ELR (cell line): ENCODE measurements around the gene ETFDH.
"Not testable (repeated sequence)": the region's sequence is repeated elsewhere in the genome, so short reads cannot be mapped to it uniquely, and the experiment has no call there.

Experiments
- DNase-seq: peaks from one replicate; pipeline ENCODE4 v3.0.0-alpha.2; 2015; ENCODE audit warnings: low read depth

The ETFDH gene

GRCh38 chr4:158681629-158682028 lies 9.5 kb downstream of the ETFDH start:
- no peak for DNase-seq

GRCh38 chr4:158682066-158682465 lies 10.0 kb downstream of the ETFDH start:
- DNase-seq = no peak

GRCh38 chr4:158688813-158689212 lies 16.7 kb downstream of the ETFDH start:
- DNase-seq = no peak

GRCh38 chr4:158704274-158704673 lies 32.2 kb downstream of the ETFDH start:
- DNase-seq = no peak

GRCh38 chr4:158710814-158711213 lies 38.7 kb downstream of the ETFDH start:
- peak; percentile 16 for DNase-seq

GRCh38 chr4:158712622-158713021 lies 40.5 kb downstream of the ETFDH start:
- not testable (repeated sequence) for DNase-seq

GRCh38 chr4:158714937-158715336 lies 42.8 kb downstream of the ETFDH start:
- no peak for DNase-seq

- no peak for DNase-seq
Observed at GRCh38 chr4:158715802-158716201, 43.7 kb downstream of the ETFDH start.

GRCh38 chr4:158721680-158722079 lies 49.6 kb downstream of the ETFDH start:
- no peak for DNase-seq

- peak; percentile 37 for DNase-seq
Observed at GRCh38 chr4:158722291-158722916, 50.3 kb downstream of the ETFDH start.

- DNase-seq = peak; percentile 82
Observed at GRCh38 chr4:158722917-158723793, 51.1 kb downstream of the ETFDH start, which contains the start of gene PPID. TSS of gene PPID (minus strand) at chr4:158723396. CDS start at chr4:158723288, 108 bp downstream.

GRCh38 chr4:158724637-158725036 lies 52.5 kb downstream of the ETFDH start:
- DNase-seq = no peak

- DNase-seq = no peak
Observed at GRCh38 chr4:158726633-158727032, 54.5 kb downstream of the ETFDH start.

GRCh38 chr4:158728236-158728635 lies 56.1 kb downstream of the ETFDH start:
- DNase-seq = no peak

GRCh38 chr4:158729716-158730559 lies 57.8 kb downstream of the ETFDH start:
- DNase-seq = peak; percentile 68

GRCh38 chr4:158738866-158739265 lies 66.8 kb downstream of the ETFDH start:
- DNase-seq = no peak

- DNase-seq = no peak
Observed at GRCh38 chr4:158739600-158739999, 67.5 kb downstream of the ETFDH start.

GRCh38 chr4:158741326-158742021 lies 69.4 kb downstream of the ETFDH start:
- DNase-seq = no peak

GRCh38 chr4:158746537-158746936 lies 74.4 kb downstream of the ETFDH start:
- not testable (repeated sequence) for DNase-seq

- DNase-seq = peak; percentile 54
Observed at GRCh38 chr4:158750379-158750778, 78.3 kb downstream of the ETFDH start.

- DNase-seq = no peak
Observed at GRCh38 chr4:158754385-158755180, 82.5 kb downstream of the ETFDH start.
